CD8-positive, alpha-beta memory T cell (primary cell): ENCODE results near the gene LTBP1. TPM values are rescaled to one million over a fixed set of nuclear protein-coding genes. Genes with fewer than 3 reads are reported as not detected.

Source experiments
- CTCF ChIA-PET: fragments of 350-600 bp; sonication (Branson Sonifier 250); formaldehyde crosslinking; loops from one replicate; lab custom pipeline; 2021; ENCODE audit warnings: antibody characterized with exemption; lab: Charles Lee
- POLR2A ChIA-PET: fragments of 350-600 bp; sonication (Branson Sonifier 250); formaldehyde crosslinking; loops from one replicate; lab custom pipeline; 2021; ENCODE audit warnings: antibody characterized with exemption; lab: Charles Lee
- DNase-seq, 5 donors: peaks; one replicate each; pipeline versions ENCODE4 v3.0.0 to v3.0.0-alpha.2; 2020 to 2022; ENCODE audit warnings: mixed read lengths in 1 of 5
- H3K27ac ChIP-seq: one replicate; pipeline ENCODE4 v1.7.0; 2013; ENCODE audit warnings: low read depth, mild to moderate bottlenecking, low read length, moderate library complexity
- H3K27me3 ChIP-seq: 2 replicates; pipeline ENCODE4 v1.7.0; 2013; ENCODE audit warnings: low read length, mild to moderate bottlenecking; ENCODE audit not compliant: insufficient read depth, poor library complexity, severe bottlenecking
- H3K36me3 ChIP-seq: 2 replicates; pipeline ENCODE4 v1.7.0; 2013; ENCODE audit warnings: mild to moderate bottlenecking, low read length, moderate library complexity; ENCODE audit not compliant: insufficient read depth
- H3K4me1 ChIP-seq: 2 replicates; pipeline ENCODE4 v1.7.0; 2013; ENCODE audit warnings: mild to moderate bottlenecking, low read length, moderate library complexity; ENCODE audit not compliant: insufficient read depth
- H3K4me3 ChIP-seq: 2 replicates; pipeline ENCODE4 v1.7.0; 2013; ENCODE audit warnings: mild to moderate bottlenecking, low read length
- H3K9me3 ChIP-seq: 2 replicates; pipeline ENCODE4 v1.7.0; 2013; ENCODE audit warnings: mild to moderate bottlenecking, low read length
- H3K27ac Mint-ChIP-seq, 8 donors: one replicate each; pipeline ENCODE4 v1.8.0; 2020 to 2021; ENCODE audit warnings: mixed read lengths in 8 of 8, mild to moderate bottlenecking in 6 of 8, inconsistent platforms in 3 of 8, moderate library complexity in 3 of 8
- H3K27me3 Mint-ChIP-seq, 2 donors: one replicate each; pipeline ENCODE4 v1.8.0; 2020 to 2021; ENCODE audit warnings: mixed read lengths in 2 of 2, mild to moderate bottlenecking in 1 of 2, moderate library complexity in 1 of 2
- H3K36me3 Mint-ChIP-seq, 3 donors: one replicate each; pipeline ENCODE4 v1.8.0; 2020 to 2021; ENCODE audit warnings: mixed read lengths in 3 of 3, inconsistent platforms in 1 of 3, mild to moderate bottlenecking in 1 of 3
- H3K4me1 Mint-ChIP-seq, 3 donors: one replicate each; pipeline ENCODE4 v1.8.0; 2020 to 2021; ENCODE audit warnings: mixed read lengths in 3 of 3, inconsistent platforms in 1 of 3, mild to moderate bottlenecking in 1 of 3
- H3K4me3 Mint-ChIP-seq, 7 donors: one replicate each; pipeline ENCODE4 v1.8.0; 2020 to 2021; ENCODE audit warnings: mixed read lengths in 7 of 7, mild to moderate bottlenecking in 6 of 7, moderate library complexity in 4 of 7, inconsistent platforms in 2 of 7
- H3K9me3 Mint-ChIP-seq, 5 donors: one replicate each; pipeline ENCODE4 v1.8.0; 2020 to 2022; ENCODE audit warnings: mixed read lengths in 5 of 5, mild to moderate bottlenecking in 3 of 5, moderate library complexity in 2 of 5, inconsistent platforms in 1 of 5
- polyA plus RNA-seq: library from polyadenylated mRNA; unstranded; fragments of 300-500 nt; fragmentation: Illumina TruSeq; gene quantifications from one replicate; pipeline ENCODE4 v1.2.3, GENCODE V29; 2021
- total RNA-seq, 2 experiments: library from RNA; stranded (reverse); gene quantifications; one replicate each; pipeline ENCODE4 v1.2.3, GENCODE V29; 2021

LTBP1 gene
- total and polyA plus RNA-seq, 3 experiments from 2014 or later = not detected

DNA sequence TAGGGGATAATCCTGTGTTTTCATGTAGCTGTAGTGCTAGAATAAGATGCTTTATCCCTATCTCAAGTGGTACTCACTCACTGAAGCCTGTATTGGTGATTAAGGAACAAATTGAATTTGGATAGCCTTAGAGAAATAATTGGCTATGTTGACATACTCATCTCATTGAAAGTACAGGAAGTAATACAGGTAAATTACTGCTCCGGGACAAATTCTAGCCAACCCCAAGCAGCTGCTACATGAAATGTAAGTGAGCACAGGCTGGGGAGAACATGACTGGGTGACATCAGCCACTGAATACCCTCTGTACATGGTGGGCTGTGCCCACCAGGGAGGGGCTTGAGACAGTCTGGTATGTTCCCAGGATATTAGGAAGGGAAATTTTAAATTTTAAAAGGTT is 341.3 kb downstream of the LTBP1 start:
- no peak for DNase-seq
- POLR2A ChIA-PET = no interaction called here
- Mint-ChIP-seq H3K4me3 (no peak overlapping the region), H3K36me3 (no peaks in the 10 kb centered on the region), H3K9me3 (no peaks in the 10 kb centered on the region), H3K4me1 (no peaks in the 10 kb centered on the region), H3K27ac (peak overlapping the region in 1 of 8 donors; percentile 25), H3K27me3 (peaks cover under 1 to 24% of the 10 kb centered on the region in 2 donors)
- H3K9me3 ChIP-seq = no peaks in the 10 kb centered on the region
- no peaks in the 10 kb centered on the region for H3K27me3 ChIP-seq
- H3K36me3 ChIP-seq = no peaks in the 10 kb centered on the region
- CTCF ChIA-PET = no interaction called here
- no peaks in the 10 kb centered on the region for H3K4me1 ChIP-seq
- no peak overlapping the region for H3K27ac ChIP-seq
- H3K4me3 ChIP-seq = no peak overlapping the region

GRCh38 chr2:33289961-33290360 is 343.2 kb downstream of the LTBP1 start:
- H3K4me3 ChIP-seq = no peak overlapping the region
- no peaks in the 10 kb centered on the region for H3K27me3 ChIP-seq
- H3K9me3 ChIP-seq = no peaks in the 10 kb centered on the region
- no peak overlapping the region for H3K27ac ChIP-seq
- Mint-ChIP-seq H3K27ac (peak overlapping the region in 1 of 8 donors; percentile 31), H3K36me3 (no peaks in the 10 kb centered on the region), H3K27me3 (peaks cover 2 to 24% of the 10 kb centered on the region in 2 donors), H3K4me3 (no peak overlapping the region), H3K9me3 (no peaks in the 10 kb centered on the region), H3K4me1 (no peaks in the 10 kb centered on the region)
- CTCF ChIA-PET = no interaction called here
- no peak for DNase-seq
- H3K36me3 ChIP-seq = no peaks in the 10 kb centered on the region
- POLR2A ChIA-PET = no interaction called here
- no peaks in the 10 kb centered on the region for H3K4me1 ChIP-seq

DNA sequence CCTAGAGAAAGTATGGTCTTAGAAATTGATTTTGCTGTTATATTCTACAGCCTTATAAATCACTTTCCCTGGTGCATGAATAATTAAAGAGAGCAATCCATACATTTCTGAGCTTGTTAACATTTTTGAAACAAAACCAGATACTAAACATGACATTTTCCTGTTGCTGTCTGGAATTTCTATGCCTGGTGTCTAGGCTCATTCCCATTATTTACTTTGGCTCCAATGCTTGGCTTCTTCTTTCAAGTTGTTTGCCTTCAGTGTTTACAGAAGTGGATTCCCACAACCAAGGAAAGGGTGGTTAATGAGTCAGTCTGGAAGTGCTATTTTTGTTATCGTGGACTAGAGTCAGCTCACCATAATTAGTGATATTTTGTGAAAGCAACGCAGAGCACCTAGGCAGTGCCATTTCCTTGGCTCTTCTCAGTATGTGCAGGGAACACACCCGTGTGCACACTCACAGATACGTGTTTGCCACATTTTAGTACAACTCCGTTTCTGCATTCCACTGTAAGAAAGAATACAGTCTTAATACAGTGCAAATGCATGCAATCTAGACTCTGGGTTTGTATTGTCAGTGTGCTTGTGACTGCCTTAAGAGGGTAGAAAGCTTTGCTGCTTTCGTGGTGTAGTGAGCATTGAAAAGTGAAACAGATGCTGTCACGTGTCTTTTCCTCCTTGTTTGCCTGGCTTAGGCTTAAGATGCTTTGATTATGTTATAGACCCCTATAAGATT is 344.7 kb downstream of the LTBP1 start:
- H3K36me3 ChIP-seq = no peaks in the 10 kb centered on the region
- CTCF ChIA-PET = no interaction called here

DNA sequence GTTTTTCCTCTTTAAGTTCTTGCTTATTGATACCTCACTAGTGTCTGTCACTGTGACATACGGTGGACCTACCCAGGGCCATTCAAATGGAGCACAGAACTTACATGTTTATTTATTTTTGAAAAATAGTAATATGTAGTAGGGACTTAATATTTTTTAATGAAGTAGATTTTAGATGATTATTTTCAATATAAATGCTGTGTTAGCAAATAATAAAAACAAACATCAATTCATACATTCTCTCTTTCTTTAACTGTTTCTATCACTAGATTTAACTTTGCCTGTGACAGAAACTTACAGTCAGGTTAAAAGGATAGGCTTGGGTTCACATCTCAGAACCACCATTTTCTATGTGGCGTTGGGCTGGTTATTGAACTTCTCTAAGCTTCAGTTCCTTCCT is 345.3 kb downstream of the LTBP1 start:
- no peak overlapping the region for H3K4me3 Mint-ChIP-seq
- H3K9me3 Mint-ChIP-seq = no peaks in the 10 kb centered on the region
- no peaks in the 10 kb centered on the region for H3K4me1 Mint-ChIP-seq
- H3K27me3 Mint-ChIP-seq = peaks cover 2 to 18% of the 10 kb centered on the region in 2 donors
- H3K4me3 ChIP-seq = no peak overlapping the region
- no peaks in the 10 kb centered on the region for H3K9me3 ChIP-seq
- no peak for DNase-seq
- H3K36me3 Mint-ChIP-seq = no peaks in the 10 kb centered on the region
- H3K4me1 ChIP-seq = no peaks in the 10 kb centered on the region
- H3K27ac Mint-ChIP-seq = peak overlapping the region in 1 of 8 donors; percentile 16
- ChIA-PET POLR2A (no interaction called here), CTCF (no interaction called here)
- no peaks in the 10 kb centered on the region for H3K36me3 ChIP-seq
- no peak overlapping the region for H3K27ac ChIP-seq
- H3K27me3 ChIP-seq = no peaks in the 10 kb centered on the region

More for the DNA sequence above, 344.7 kb downstream of the LTBP1 start:
- Histone ChIP-seq H3K27ac (no peak overlapping the region), H3K27me3 (no peaks in the 10 kb centered on the region), H3K4me1 (no peaks in the 10 kb centered on the region), H3K4me3 (no peak overlapping the region), H3K9me3 (no peaks in the 10 kb centered on the region)
- POLR2A ChIA-PET = no interaction called here
- no peaks in the 10 kb centered on the region for H3K4me1 Mint-ChIP-seq
- peaks cover 2 to 18% of the 10 kb centered on the region in 2 donors for H3K27me3 Mint-ChIP-seq
- H3K4me3 Mint-ChIP-seq = no peak overlapping the region
- no peaks in the 10 kb centered on the region for H3K9me3 Mint-ChIP-seq
- H3K27ac Mint-ChIP-seq = peak overlapping the region in 1 of 8 donors; percentile 16
- no peak for DNase-seq
- no peaks in the 10 kb centered on the region for H3K36me3 Mint-ChIP-seq

DNA sequence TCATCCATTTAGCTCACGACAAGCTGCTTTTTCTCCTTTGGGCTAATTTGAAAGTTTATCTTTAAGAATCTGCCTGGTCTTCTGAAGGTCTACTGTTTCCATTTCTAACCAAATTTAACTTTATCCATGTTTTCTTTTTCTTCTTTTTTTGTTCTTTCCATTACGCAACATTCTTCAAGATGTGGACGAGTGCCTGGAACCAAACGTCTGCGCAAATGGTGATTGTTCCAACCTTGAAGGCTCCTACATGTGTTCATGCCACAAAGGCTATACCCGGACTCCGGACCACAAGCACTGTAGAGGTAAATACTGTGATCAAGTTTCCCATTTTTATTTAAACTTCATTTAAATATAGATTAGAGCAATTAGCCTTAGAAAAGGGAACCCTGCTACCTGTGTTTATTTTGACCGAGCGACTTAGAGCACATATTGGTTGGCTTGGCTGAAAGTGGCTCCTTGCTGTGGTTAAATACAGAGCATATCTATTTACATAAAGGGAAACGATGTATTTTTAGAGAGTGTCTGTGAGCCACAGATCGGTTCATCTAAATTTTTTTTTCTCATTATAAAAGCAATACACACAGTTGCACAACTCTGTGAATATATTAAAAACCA is 346.3 kb downstream of the LTBP1 start:
- no peaks in the 10 kb centered on the region for H3K27me3 ChIP-seq
- H3K4me3 ChIP-seq = no peak overlapping the region
- Mint-ChIP-seq H3K4me3 (no peak overlapping the region), H3K9me3 (no peaks in the 10 kb centered on the region), H3K27me3 (peaks cover 2 to 10% of the 10 kb centered on the region in 2 donors), H3K36me3 (no peaks in the 10 kb centered on the region), H3K27ac (no peak overlapping the region), H3K4me1 (no peaks in the 10 kb centered on the region)
- no peak overlapping the region for H3K27ac ChIP-seq
- ChIA-PET POLR2A (no interaction called here), CTCF (no interaction called here)
- DNase-seq = no peak
- no peaks in the 10 kb centered on the region for H3K9me3 ChIP-seq
- no peaks in the 10 kb centered on the region for H3K36me3 ChIP-seq
- no peaks in the 10 kb centered on the region for H3K4me1 ChIP-seq

DNA sequence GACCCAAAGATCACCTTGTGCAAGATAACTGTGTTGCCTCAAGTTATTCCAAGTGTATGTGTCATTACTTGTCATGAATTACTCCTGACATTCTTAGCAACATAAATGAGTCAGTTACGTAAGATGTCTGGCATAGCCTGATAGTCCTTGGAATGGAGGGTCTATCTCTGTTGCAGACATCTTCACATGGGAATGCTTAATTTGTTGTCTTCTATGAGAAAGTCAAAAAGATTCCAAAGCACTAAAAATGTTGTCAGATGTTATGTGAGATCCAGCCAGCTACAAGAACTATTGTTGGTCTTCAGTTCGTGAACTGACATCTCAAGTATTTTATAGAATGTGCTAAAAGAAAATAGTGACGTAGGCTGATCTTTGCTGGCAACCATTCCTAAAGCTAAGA is 351.5 kb downstream of the LTBP1 start:
- Histone ChIP-seq H3K27ac (no peak overlapping the region), H3K4me1 (no peaks in the 10 kb centered on the region), H3K27me3 (no peaks in the 10 kb centered on the region), H3K9me3 (no peaks in the 10 kb centered on the region), H3K4me3 (no peak overlapping the region), H3K36me3 (no peaks in the 10 kb centered on the region)
- no peak for DNase-seq
- no peaks in the 10 kb centered on the region for H3K9me3 Mint-ChIP-seq
- no peak overlapping the region for H3K27ac Mint-ChIP-seq
- H3K36me3 Mint-ChIP-seq = no peaks in the 10 kb centered on the region
- no peak overlapping the region for H3K4me3 Mint-ChIP-seq
- POLR2A ChIA-PET = no interaction called here
- no peaks in the 10 kb centered on the region for H3K4me1 Mint-ChIP-seq
- H3K27me3 Mint-ChIP-seq = peaks cover 0 to 4% of the 10 kb centered on the region in 2 donors
- CTCF ChIA-PET = no interaction called here

GRCh38 chr2:33301355-33301754 is 354.6 kb downstream of the LTBP1 start:
- Histone ChIP-seq H3K9me3 (no peaks in the 10 kb centered on the region), H3K4me3 (no peak overlapping the region), H3K36me3 (no peaks in the 10 kb centered on the region), H3K27ac (no peak overlapping the region), H3K27me3 (no peaks in the 10 kb centered on the region), H3K4me1 (no peaks in the 10 kb centered on the region)
- H3K27me3 Mint-ChIP-seq = peaks cover 0 to under 1% of the 10 kb centered on the region in 2 donors
- POLR2A ChIA-PET = no interaction called here
- H3K27ac Mint-ChIP-seq = no peak overlapping the region
- CTCF ChIA-PET = no interaction called here
- H3K9me3 Mint-ChIP-seq = no peaks in the 10 kb centered on the region
- no peaks in the 10 kb centered on the region for H3K4me1 Mint-ChIP-seq
- H3K4me3 Mint-ChIP-seq = no peak overlapping the region
- no peak for DNase-seq
- H3K36me3 Mint-ChIP-seq = no peaks in the 10 kb centered on the region

GRCh38 chr2:33302348-33302747 is 355.6 kb downstream of the LTBP1 start:
- CTCF ChIA-PET = no interaction called here
- Mint-ChIP-seq H3K27me3 (no peaks in the 10 kb centered on the region), H3K27ac (no peak overlapping the region), H3K4me1 (no peaks in the 10 kb centered on the region), H3K4me3 (no peak overlapping the region), H3K36me3 (no peaks in the 10 kb centered on the region), H3K9me3 (no peaks in the 10 kb centered on the region)
- no peak overlapping the region for H3K27ac ChIP-seq
- H3K9me3 ChIP-seq = no peaks in the 10 kb centered on the region
- POLR2A ChIA-PET = no interaction called here
- H3K36me3 ChIP-seq = no peaks in the 10 kb centered on the region
- no peak overlapping the region for H3K4me3 ChIP-seq
- H3K4me1 ChIP-seq = no peaks in the 10 kb centered on the region
- no peaks in the 10 kb centered on the region for H3K27me3 ChIP-seq
- DNase-seq = no peak
